Ishikawa (cell line): Measurements from ENCODE around the gene RANBP17.

ENCODE experiments used
- CEBPB ChIP-seq: IDR thresholded peaks from 2 replicates; pipeline ENCODE4 v1.6.1; 2012
- CREB1 ChIP-seq: IDR thresholded peaks from 2 replicates; pipeline ENCODE4 v1.6.1; 2012; ENCODE audit warnings: low read depth
- EGR1 ChIP-seq: IDR thresholded peaks from 2 replicates; pipeline ENCODE4 v1.6.1; 2012
- EP300 ChIP-seq: IDR thresholded peaks from 2 replicates; pipeline ENCODE4 v1.6.1; 2012; ENCODE audit warnings: borderline replicate concordance
- RAD21 ChIP-seq: IDR thresholded peaks from 2 replicates; pipeline ENCODE4 v1.6.1; 2012; ENCODE audit warnings: low read depth
- TAF1 ChIP-seq: IDR thresholded peaks from 2 replicates; pipeline ENCODE4 v1.6.1; 2012; ENCODE audit warnings: low read depth, mild to moderate bottlenecking
- TCF12 ChIP-seq: IDR thresholded peaks from 2 replicates; pipeline ENCODE4 v1.6.1; 2012; ENCODE audit warnings: low read depth
- TF ChIP-seq, protein P1 (sequence below): IDR thresholded peaks from 2 replicates; pipeline ENCODE4 v1.6.1; 2012; ENCODE audit warnings: low read depth, mild to moderate bottlenecking
- TF ChIP-seq, protein P2 (sequence below): IDR thresholded peaks from 2 replicates; pipeline ENCODE4 v1.6.1; 2012

DNA sequence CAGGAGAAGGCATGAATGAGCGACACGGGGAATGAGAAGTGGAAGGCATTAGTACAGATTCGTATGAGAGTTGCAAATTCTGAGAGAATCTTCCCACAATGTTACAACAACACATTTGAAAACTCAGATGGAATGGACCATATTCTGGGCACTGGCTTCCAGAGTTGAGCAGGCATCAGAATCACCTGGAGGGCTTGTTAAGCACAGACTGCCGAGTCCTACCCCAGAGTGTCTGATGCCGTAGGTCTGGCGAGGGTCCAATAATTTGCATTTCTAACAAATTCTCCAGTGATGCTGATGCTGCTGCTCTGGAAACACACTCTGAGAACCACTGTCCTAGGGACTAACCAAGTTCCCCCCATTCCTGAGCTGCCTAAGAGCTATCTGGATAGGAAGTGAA is 444.3 kb downstream of the RANBP17 start:
- TF ChIP-seq CEBPB (no peak), RAD21 (no peak), CREB1 (no peak), EP300 (no peak), TCF12 (no peak), TAF1 (no peak), EGR1 (no peak)
- TF ChIP-seq, protein P1, sequence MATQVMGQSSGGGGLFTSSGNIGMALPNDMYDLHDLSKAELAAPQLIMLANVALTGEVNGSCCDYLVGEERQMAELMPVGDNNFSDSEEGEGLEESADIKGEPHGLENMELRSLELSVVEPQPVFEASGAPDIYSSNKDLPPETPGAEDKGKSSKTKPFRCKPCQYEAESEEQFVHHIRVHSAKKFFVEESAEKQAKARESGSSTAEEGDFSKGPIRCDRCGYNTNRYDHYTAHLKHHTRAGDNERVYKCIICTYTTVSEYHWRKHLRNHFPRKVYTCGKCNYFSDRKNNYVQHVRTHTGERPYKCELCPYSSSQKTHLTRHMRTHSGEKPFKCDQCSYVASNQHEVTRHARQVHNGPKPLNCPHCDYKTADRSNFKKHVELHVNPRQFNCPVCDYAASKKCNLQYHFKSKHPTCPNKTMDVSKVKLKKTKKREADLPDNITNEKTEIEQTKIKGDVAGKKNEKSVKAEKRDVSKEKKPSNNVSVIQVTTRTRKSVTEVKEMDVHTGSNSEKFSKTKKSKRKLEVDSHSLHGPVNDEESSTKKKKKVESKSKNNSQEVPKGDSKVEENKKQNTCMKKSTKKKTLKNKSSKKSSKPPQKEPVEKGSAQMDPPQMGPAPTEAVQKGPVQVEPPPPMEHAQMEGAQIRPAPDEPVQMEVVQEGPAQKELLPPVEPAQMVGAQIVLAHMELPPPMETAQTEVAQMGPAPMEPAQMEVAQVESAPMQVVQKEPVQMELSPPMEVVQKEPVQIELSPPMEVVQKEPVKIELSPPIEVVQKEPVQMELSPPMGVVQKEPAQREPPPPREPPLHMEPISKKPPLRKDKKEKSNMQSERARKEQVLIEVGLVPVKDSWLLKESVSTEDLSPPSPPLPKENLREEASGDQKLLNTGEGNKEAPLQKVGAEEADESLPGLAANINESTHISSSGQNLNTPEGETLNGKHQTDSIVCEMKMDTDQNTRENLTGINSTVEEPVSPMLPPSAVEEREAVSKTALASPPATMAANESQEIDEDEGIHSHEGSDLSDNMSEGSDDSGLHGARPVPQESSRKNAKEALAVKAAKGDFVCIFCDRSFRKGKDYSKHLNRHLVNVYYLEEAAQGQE: no peak
- TF ChIP-seq, protein P2, sequence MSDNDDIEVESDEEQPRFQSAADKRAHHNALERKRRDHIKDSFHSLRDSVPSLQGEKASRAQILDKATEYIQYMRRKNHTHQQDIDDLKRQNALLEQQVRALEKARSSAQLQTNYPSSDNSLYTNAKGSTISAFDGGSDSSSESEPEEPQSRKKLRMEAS: no peak
